Smooth muscle cell (in vitro differentiated cells): ENCODE data around the gene DDX10. TPM values are rescaled to one million over a fixed set of nuclear protein-coding genes. Genes with fewer than 3 reads are reported as not detected.

Experiments used
- DNase-seq: peaks from one replicate; lab custom pipeline; 2025; ENCODE audit not compliant: unreplicated experiment; lab: John Stamatoyannopoulos, UW
- H2AFZ ChIP-seq: fragments of 200-600 bp; sonication (generic); 2 replicates; pipeline ENCODE4 v1.6.0; 2016; ENCODE audit warnings: antibody characterized with exemption, low read depth, mild to moderate bottlenecking
- H3F3A ChIP-seq: fragments of 200-600 bp; sonication (generic); 2 replicates; pipeline ENCODE4 v1.6.0; 2017; ENCODE audit warnings: antibody characterized with exemption, low read depth
- H3K27ac ChIP-seq: fragments of 200-600 bp; sonication (generic); 2 replicates; pipeline ENCODE4 v1.5.1; 2016; ENCODE audit warnings: low read depth, mild to moderate bottlenecking
- H3K27me3 ChIP-seq: fragments of 200-600 bp; sonication (generic); 2 replicates; pipeline ENCODE4 v1.6.1; 2016; ENCODE audit warnings: low read depth, mild to moderate bottlenecking
- H3K36me3 ChIP-seq: fragments of 200-600 bp; sonication (generic); 2 replicates; pipeline ENCODE4 v1.5.1; 2016; ENCODE audit warnings: low read depth
- H3K4me1 ChIP-seq: fragments of 200-600 bp; sonication (generic); 2 replicates; pipeline ENCODE4 v1.5.1; 2016; ENCODE audit warnings: low read depth
- H3K4me2 ChIP-seq: fragments of 200-600 bp; sonication (generic); 2 replicates; pipeline ENCODE4 v1.6.0; 2016; ENCODE audit warnings: mild to moderate bottlenecking
- H3K4me3 ChIP-seq: fragments of 200-600 bp; sonication (generic); 2 replicates; pipeline ENCODE4 v1.5.1; 2016; ENCODE audit warnings: mild to moderate bottlenecking
- H3K79me2 ChIP-seq: fragments of 200-600 bp; sonication (generic); 2 replicates; pipeline ENCODE4 v1.6.0; 2016; ENCODE audit warnings: low read depth, mild to moderate bottlenecking
- H3K9ac ChIP-seq: fragments of 200-600 bp; sonication (generic); 2 replicates; pipeline ENCODE4 v1.6.0; 2016; ENCODE audit warnings: low read depth
- H3K9me3 ChIP-seq: fragments of 200-600 bp; sonication (generic); replicated peaks from 2 replicates; pipeline ENCODE4 v1.5.1; 2016; ENCODE audit warnings: low read depth
- H4K20me1 ChIP-seq: fragments of 200-600 bp; sonication (generic); 2 replicates; pipeline ENCODE4 v1.6.0; 2016; ENCODE audit warnings: low read depth
- CTCF ChIP-seq: fragments of 200-600 bp; sonication (generic); IDR thresholded peaks from 2 replicates; pipeline ENCODE4 v1.5.1; 2017; ENCODE audit warnings: borderline replicate concordance, mild to moderate bottlenecking, antibody characterized with exemption; ENCODE audit not compliant: insufficient read depth, poor library complexity, severe bottlenecking
- WGBS: methylation state at CpG from one replicate; pipeline ENCODE4 v1.1.7; 2016; ENCODE audit warnings: low lambda C conversion rate; 5-methylcytosine and 5-hydroxymethylcytosine counted together
- polyA plus RNA-seq: library from polyadenylated mRNA; unstranded; fragments of >200 nt; fragmentation: Nextera tagmentation; extraction: Ambion mirVana; gene quantifications from 2 replicates; pipeline ENCODE4 v1.2.1, GENCODE V29; 2016
- total RNA-seq: library from RNA; depleted of rRNA; stranded (reverse); fragments of >200 nt; gene quantifications from 2 replicates; pipeline ENCODE4 v1.2.3, GENCODE V29; 2014

Gene DDX10
- total and polyA plus RNA-seq, 2 experiments from 2014 or later: 7.3 to 15.7 TPM

- Histone ChIP-seq H3K27me3 (no peaks in the 10 kb centered on the region), H3K36me3 (peaks cover 6% of the 10 kb centered on the region), H3F3A (no peaks in the 10 kb centered on the region), H4K20me1 (no peaks in the 10 kb centered on the region), H3K4me3 (no peak overlapping the region), H3K4me1 (peaks cover 8% of the 10 kb centered on the region), H3K79me2 (no peaks in the 10 kb centered on the region), H3K9me3 (no peaks in the 10 kb centered on the region), H2AFZ (no peak overlapping the region), H3K9ac (no peak overlapping the region), H3K27ac (no peak overlapping the region), H3K4me2 (peak overlapping the region; percentile 20)
- no peak for TF ChIP-seq CTCF
- WGBS: 41% methylated on average over 1 of the region's 1 CpG
- DNase-seq: no peak
Measured at GRCh38 chr11:108853864-108854263, 189.0 kb downstream of the DDX10 start.

GRCh38 chr11:108854346-108854745 lies 189.5 kb downstream of the DDX10 start:
- no peak for DNase-seq

GRCh38 chr11:108857382-108857781 lies 192.5 kb downstream of the DDX10 start:
- H3K4me3 ChIP-seq: no peak overlapping the region
- H3K4me1 ChIP-seq: peaks cover 8% of the 10 kb centered on the region
- no peak for TF ChIP-seq CTCF
- no peaks in the 10 kb centered on the region for H3K9me3 ChIP-seq
- H3K27ac ChIP-seq: no peak overlapping the region
- H3K27me3 ChIP-seq: no peaks in the 10 kb centered on the region
- no peak overlapping the region for H3K4me2 ChIP-seq
- 90% methylated on average over 5 of the region's 5 CpGs for WGBS
- no peak overlapping the region for H3K9ac ChIP-seq
- no peaks in the 10 kb centered on the region for H3K79me2 ChIP-seq
- peaks cover 1% of the 10 kb centered on the region for H3K36me3 ChIP-seq
- H3F3A ChIP-seq: no peaks in the 10 kb centered on the region
- no peaks in the 10 kb centered on the region for H4K20me1 ChIP-seq
- no peak for DNase-seq
- no peak overlapping the region for H2AFZ ChIP-seq

More at GRCh38 chr11:108854346-108854745, 189.5 kb downstream of the DDX10 start:
- Histone ChIP-seq H2AFZ (no peak overlapping the region), H3K27me3 (no peaks in the 10 kb centered on the region), H3K27ac (no peak overlapping the region), H4K20me1 (no peaks in the 10 kb centered on the region), H3K4me2 (no peak overlapping the region), H3K79me2 (no peaks in the 10 kb centered on the region), H3F3A (no peaks in the 10 kb centered on the region), H3K4me3 (no peak overlapping the region), H3K9me3 (no peaks in the 10 kb centered on the region), H3K36me3 (peaks cover 6% of the 10 kb centered on the region), H3K4me1 (peaks cover 8% of the 10 kb centered on the region), H3K9ac (no peak overlapping the region)
- WGBS: 85% methylated on average over 2 of the region's 2 CpGs
- TF ChIP-seq CTCF: no peak

GRCh38 chr11:108858622-108859021 lies 193.8 kb downstream of the DDX10 start:
- TF ChIP-seq CTCF: no peak
- 92% methylated on average over 3 of the region's 3 CpGs for WGBS
- no peak for DNase-seq
- Histone ChIP-seq H2AFZ (no peak overlapping the region), H3K36me3 (no peaks in the 10 kb centered on the region), H3K9me3 (no peaks in the 10 kb centered on the region), H3K9ac (no peak overlapping the region), H3K4me1 (peaks cover 1% of the 10 kb centered on the region), H4K20me1 (no peaks in the 10 kb centered on the region), H3K4me3 (no peak overlapping the region), H3K27me3 (no peaks in the 10 kb centered on the region), H3K79me2 (peaks cover 4% of the 10 kb centered on the region), H3K27ac (no peak overlapping the region), H3F3A (no peaks in the 10 kb centered on the region), H3K4me2 (no peak overlapping the region)
